Measurements from ENCODE around the gene CUL4B. TPM values are rescaled to one million over a fixed set of nuclear protein-coding genes. Genes with fewer than 3 reads are reported as not detected.
A peak's percentile ranks its signal among the peaks of the same experiment; 100 is the strongest.

The CUL4B gene
- polyA plus RNA-seq, 1 experiment = 107 TPM

GRCh38 chrX:120559804-120560203 is 958 bp downstream of the CUL4B start:
- Histone ChIP-seq H3K27me3 (ENCODE audit: control insufficient read depth, insufficient read depth, low read length) (no peaks in the 10 kb centered on the region), H3K4me3 (ENCODE audit: low read depth, low read length) (peak overlapping the region; percentile 62), H3K36me3 (ENCODE audit: control insufficient read depth, insufficient read depth, low read length) (no peaks in the 10 kb centered on the region)
- ChIA-PET POLR2A (interaction anchor here (1.0 kb wide), 1 partner anchor 44 kb away, joined by 4 read pairs; the partner anchor contains the start of gene MCTS1), CTCF (no interaction called here)
- no peak for TF ChIP-seq CTCF (IDR thresholded peaks at IDR 0.05; ENCODE audit: insufficient read depth, low read depth, low read length)
- DNase-seq (ENCODE audit: low read depth) = no peak

GRCh38 chrX:120556251-120556650 is 4.5 kb downstream of the CUL4B start:
- no peaks in the 10 kb centered on the region for H3K36me3 ChIP-seq (ENCODE audit: control insufficient read depth, insufficient read depth, low read length)
- no peaks in the 10 kb centered on the region for H3K27me3 ChIP-seq (ENCODE audit: control insufficient read depth, insufficient read depth, low read length)
- ChIA-PET POLR2A (no interaction called here), CTCF (no interaction called here)
- H3K4me3 ChIP-seq (ENCODE audit: low read depth, low read length) = no peak overlapping the region
- no peak for TF ChIP-seq CTCF (IDR thresholded peaks at IDR 0.05; ENCODE audit: insufficient read depth, low read depth, low read length)
- no peak for DNase-seq (ENCODE audit: low read depth)

- Histone ChIP-seq H3K27me3 (ENCODE audit: control insufficient read depth, insufficient read depth, low read length) (no peaks in the 10 kb centered on the region), H3K4me3 (ENCODE audit: low read depth, low read length) (no peak overlapping the region), H3K36me3 (ENCODE audit: control insufficient read depth, insufficient read depth, low read length) (no peaks in the 10 kb centered on the region)
- no peak for TF ChIP-seq CTCF (IDR thresholded peaks at IDR 0.05; ENCODE audit: insufficient read depth, low read depth, low read length)
- DNase-seq (ENCODE audit: low read depth) = peak; percentile 82
- ChIA-PET CTCF (no interaction called here), POLR2A (no interaction called here)
Observed at GRCh38 chrX:120549483-120550452, 11.0 kb downstream of the CUL4B start.

- H3K27me3 ChIP-seq (ENCODE audit: control insufficient read depth, insufficient read depth, low read length) = no peaks in the 10 kb centered on the region
- ChIA-PET CTCF (no interaction called here), POLR2A (no interaction called here)
- peaks cover 11% of the 10 kb centered on the region for H3K36me3 ChIP-seq (ENCODE audit: control insufficient read depth, insufficient read depth, low read length)
- TF ChIP-seq CTCF (IDR thresholded peaks at IDR 0.05; ENCODE audit: insufficient read depth, low read depth, low read length) = no peak
- DNase-seq (ENCODE audit: low read depth) = no peak
- no peak overlapping the region for H3K4me3 ChIP-seq (ENCODE audit: low read depth, low read length)
Observed at GRCh38 chrX:120536061-120536460, 24.7 kb downstream of the CUL4B start.

GRCh38 chrX:120534413-120535205 is 26.2 kb downstream of the CUL4B start:
- DNase-seq (ENCODE audit: low read depth) = no peak
- H3K4me3 ChIP-seq (ENCODE audit: low read depth, low read length) = no peak overlapping the region
- TF ChIP-seq CTCF (IDR thresholded peaks at IDR 0.05; ENCODE audit: insufficient read depth, low read depth, low read length) = no peak
- POLR2A ChIA-PET = no interaction called here
- H3K27me3 ChIP-seq (ENCODE audit: control insufficient read depth, insufficient read depth, low read length) = no peaks in the 10 kb centered on the region
- peaks cover 11% of the 10 kb centered on the region for H3K36me3 ChIP-seq (ENCODE audit: control insufficient read depth, insufficient read depth, low read length)
- CTCF ChIA-PET = interaction anchor here (0.6 kb wide), 1 partner anchor 233 kb away, joined by 3 read pairs; no protein-coding TSS in a partner anchor
